Stimulated activated CD4-positive, alpha-beta T cell treated with anti-CD3 and anti-CD28 coated beads, TNF-alpha, amount 100 ng/mL, for 1 hour (primary cell): ENCODE measurements around the gene RCBTB2.
"Not testable (repeated sequence)": the region's sequence is repeated elsewhere in the genome, so short reads cannot be mapped to it uniquely, and the experiment has no call there.

ENCODE experiments used
- DNase-seq, 3 donors: peaks; one replicate each; pipeline ENCODE4 v3.0.0-alpha.2; 2020; ENCODE audit warnings: low read depth in 3 of 3, low spot score in 1 of 3

Gene RCBTB2

GRCh38 chr13:48532506-48533499, at the start of gene RCBTB2:
Gene RCBTB2 (minus strand): TSS chr13:48533080. CDS start chr13:48521939, 11,141 bp downstream.
- peak; percentile 98 to 99 (median 98) for DNase-seq

GRCh38 chr13:48582084-48582483, 49.2 kb upstream of the RCBTB2 start:
- DNase-seq, result no peak

DNA sequence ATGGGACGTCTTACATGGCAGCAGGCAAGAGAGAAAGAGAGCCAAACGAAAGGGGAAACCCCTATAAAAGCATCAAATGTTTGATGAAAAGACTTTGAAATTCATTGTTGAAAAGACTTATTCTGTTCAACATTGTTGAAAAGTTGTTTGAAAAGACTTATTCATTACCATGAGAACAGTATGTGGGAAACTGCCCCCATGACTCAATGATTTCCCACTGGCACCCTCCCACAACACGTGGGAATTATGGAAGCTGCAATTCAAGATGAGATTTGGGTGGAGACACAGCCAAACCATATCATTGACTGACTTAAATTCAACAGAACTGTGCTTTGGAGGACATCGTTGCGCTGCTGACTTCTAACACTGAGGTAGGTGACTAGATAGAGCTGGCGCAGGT, 48.0 kb upstream of the RCBTB2 start:
- DNase-seq, result no peak

DNA sequence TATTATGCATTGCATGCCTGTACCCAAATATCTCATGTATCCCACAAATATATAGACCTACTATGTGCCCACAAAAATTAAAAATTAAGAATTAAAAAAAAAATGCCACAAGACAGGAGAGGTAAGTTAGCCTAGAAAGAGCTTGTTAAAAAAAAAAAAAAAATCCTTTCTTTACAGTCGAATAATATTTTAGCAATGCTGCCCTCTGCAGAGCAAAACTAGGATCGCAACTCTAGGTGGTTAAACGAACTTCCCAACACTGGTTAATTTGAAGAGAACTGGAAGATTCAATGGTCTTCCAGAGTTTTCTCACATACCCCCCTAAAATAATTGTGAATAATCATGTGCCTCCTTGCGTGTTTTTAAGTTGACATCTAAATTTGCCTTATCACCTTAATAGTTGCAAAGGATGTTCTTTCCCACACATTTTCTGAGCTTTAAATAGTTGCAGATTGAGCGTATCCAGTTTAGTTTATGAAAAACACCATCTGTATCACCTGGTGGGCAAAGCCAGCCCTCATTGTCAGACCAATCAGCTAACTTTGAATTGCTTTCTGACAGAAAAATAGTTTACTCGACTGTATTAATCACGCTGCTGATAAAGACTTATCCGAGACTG, 47.4 kb upstream of the RCBTB2 start:
- DNase-seq, result peak; percentile 27 to 63 (median 38)

GRCh38 chr13:48579919-48580180, 47.0 kb upstream of the RCBTB2 start:
- DNase-seq, result not testable (repeated sequence)

- DNase-seq, result no peak
Observed at GRCh38 chr13:48579165-48579918, 46.5 kb upstream of the RCBTB2 start.

DNA sequence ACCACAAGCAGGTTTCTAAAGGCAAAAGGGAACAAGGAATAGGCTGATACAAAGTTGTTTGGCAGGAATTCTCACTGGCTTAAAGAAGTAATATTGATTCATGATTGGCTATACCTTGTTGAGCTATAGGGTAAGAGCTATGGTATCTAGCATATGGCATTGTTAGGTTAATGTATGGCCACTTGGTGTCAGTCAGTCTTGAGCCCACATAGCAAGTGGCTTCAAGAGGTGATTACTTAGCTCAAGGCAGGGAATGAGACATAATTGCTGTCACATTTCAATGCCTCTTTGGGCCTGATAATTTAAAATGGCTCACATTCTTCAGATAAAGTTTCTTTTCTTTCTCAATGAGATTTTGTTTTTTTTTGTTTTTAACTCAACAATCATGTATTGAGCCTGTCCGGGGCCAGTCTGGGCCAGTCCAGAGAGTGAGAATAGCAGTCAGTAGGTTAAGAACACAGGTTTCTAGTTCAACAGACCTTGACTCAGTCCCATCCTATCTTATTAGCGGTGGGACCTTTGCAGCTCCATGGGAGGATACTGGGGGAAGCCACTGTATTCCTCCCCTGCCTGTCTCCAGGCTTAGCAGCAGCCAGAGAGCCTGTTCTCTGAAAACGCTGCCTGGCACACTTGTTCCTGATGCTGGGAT, 45.8 kb upstream of the RCBTB2 start:
- DNase-seq, result no peak

DNA sequence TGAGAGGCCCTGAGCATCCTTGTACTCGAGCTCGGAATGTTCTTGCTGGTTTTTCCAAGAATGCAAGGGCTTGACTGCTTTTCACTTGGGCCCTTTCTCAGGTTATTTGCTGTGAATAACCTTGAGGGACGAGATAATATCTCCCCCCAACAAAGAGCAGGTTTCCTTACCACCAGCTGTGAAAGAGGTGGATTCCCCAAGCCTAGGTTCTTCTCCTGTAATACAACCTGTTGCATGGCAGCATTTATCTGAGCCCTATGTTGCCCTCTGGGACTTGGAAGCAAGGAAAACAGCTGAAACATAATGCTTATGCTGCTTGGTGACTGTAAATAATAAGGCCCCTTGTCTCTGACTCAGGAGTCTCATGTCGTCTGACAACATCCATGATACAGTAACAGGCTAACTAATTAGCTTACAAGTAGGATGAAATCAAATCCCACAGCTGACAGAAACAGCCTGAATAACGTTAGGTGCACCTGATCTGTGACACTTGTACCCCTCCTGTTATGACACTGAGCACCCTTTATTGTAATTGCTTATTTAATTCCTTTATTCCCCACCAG, 43.6 kb upstream of the RCBTB2 start:
- DNase-seq, result no peak

- DNase-seq, result no peak
Observed at GRCh38 chr13:48575031-48575430, 42.2 kb upstream of the RCBTB2 start.

GRCh38 chr13:48574041-48574796, 41.3 kb upstream of the RCBTB2 start:
- no peak for DNase-seq

DNA sequence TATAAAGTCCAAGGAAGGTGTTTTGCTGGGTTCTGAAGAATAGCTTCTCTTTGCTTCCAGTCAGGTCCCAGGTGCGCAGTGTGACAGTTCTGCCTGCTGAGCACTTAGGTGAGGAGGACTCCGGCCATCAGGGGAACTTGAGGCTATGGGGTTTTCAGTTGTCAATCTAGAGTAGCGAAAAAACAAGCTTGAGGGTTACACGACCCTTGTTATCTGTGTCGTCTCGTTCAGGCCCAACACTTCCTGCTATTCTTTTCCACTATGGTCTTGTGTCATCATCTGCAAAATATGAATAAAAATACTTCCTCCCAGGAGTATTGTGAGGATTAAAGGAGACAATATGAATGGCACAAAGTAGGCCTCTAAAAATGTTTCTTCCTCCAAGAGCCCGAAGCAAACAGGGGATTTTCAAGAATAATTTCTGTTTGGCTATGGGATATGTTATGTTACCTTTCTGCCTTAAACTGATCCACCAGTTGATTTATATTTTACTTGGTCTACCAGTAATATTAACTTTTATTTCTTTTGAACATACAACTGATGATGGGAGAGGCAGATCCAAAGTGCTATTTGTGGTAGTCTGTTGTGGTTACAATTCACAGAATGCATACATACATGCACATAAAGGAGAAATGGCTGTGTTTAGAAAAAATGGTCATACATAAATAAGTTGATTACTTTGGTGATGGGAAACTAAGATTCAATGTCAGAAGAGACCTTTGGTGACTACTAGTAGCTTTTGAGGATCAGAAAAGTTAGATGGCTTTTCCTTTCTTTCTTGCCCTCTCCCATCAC, 40.5 kb upstream of the RCBTB2 start:
- DNase-seq, result no peak

DNA sequence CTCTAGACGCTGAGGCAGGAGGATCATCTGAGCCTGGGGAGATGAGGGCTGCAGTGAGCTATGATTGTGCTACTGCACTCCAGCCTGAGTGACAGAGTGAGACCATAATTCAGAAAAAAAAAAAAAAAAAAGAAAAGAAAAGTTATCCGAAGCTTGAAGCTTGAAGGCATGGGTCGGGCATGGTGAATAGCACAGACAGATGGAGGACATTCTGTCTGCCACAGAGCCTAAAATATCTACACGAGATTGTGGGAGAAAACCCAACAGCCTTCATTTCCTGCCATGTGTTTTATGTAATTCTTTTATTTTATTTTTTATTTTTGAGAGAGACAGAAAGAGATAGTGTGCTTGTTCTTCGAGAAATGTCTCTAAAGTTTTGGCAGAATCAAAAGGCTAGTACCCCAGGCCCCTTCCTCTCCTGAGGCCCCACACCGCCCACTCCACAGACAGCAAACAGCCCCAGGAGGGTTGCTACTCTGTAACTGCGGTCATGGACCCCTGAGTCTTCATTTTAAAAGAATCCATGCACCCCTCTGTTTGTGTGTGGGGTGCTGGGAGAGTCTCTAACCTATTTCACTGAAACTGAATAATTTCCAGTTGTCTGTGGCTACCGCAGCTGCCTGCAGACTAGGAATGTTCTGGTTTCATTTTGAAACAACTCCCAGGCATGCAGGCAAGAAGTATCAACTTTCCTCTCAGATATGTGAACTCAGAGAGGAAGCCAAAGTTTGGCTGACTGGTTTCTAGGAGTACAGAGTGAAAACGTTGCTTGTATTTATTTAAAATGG, 38.4 kb upstream of the RCBTB2 start:
- no peak for DNase-seq

GRCh38 chr13:48570216-48570828, 37.4 kb upstream of the RCBTB2 start:
- no peak for DNase-seq

- no peak for DNase-seq
Observed at GRCh38 chr13:48569104-48569666, 36.3 kb upstream of the RCBTB2 start.

- DNase-seq, result no peak
Observed at GRCh38 chr13:48568370-48569103, 35.7 kb upstream of the RCBTB2 start.

GRCh38 chr13:48567515-48568369, 34.9 kb upstream of the RCBTB2 start:
- DNase-seq, result no peak
